Activated naive CD8-positive, alpha-beta T cell (primary cell): Measurements from ENCODE around the gene CCBE1.
A peak's percentile ranks its signal among the peaks of the same experiment; 100 is the strongest.
"Not testable (repeated sequence)": the region's sequence is repeated elsewhere in the genome, so short reads cannot be mapped to it uniquely, and the experiment has no call there.

ENCODE experiments used
- H3K27ac Mint-ChIP-seq: one replicate; pipeline ENCODE4 v1.8.0; 2021; ENCODE audit warnings: mixed read lengths
- H3K27me3 Mint-ChIP-seq: one replicate; pipeline ENCODE4 v1.8.0; 2021; ENCODE audit warnings: mixed read lengths
- H3K36me3 Mint-ChIP-seq: one replicate; pipeline ENCODE4 v1.8.0; 2021; ENCODE audit warnings: mixed read lengths
- H3K4me1 Mint-ChIP-seq: one replicate; pipeline ENCODE4 v1.8.0; 2021; ENCODE audit warnings: low read depth, mixed read lengths
- H3K4me3 Mint-ChIP-seq: one replicate; pipeline ENCODE4 v1.8.0; 2021; ENCODE audit warnings: mild to moderate bottlenecking, mixed read lengths
- H3K9me3 Mint-ChIP-seq: one replicate; pipeline ENCODE4 v1.8.0; 2021; ENCODE audit warnings: low read depth, mixed read lengths

The CCBE1 gene

GRCh38 chr18:59697236-59697932 lies at the start of gene CCBE1:
CCBE1 (minus strand) TSS chr18:59697423.
- H3K27ac Mint-ChIP-seq = no peak within 1 kb of the TSS
- H3K9me3 Mint-ChIP-seq = no peaks in the 10 kb centered on the region
- H3K36me3 Mint-ChIP-seq = no peaks in the 10 kb centered on the region
- peaks cover 35% of the 10 kb centered on the region for H3K27me3 Mint-ChIP-seq
- peaks cover 11% of the 10 kb centered on the region for H3K4me1 Mint-ChIP-seq
- peak within 1 kb of the TSS; percentile 30 for H3K4me3 Mint-ChIP-seq

DNA sequence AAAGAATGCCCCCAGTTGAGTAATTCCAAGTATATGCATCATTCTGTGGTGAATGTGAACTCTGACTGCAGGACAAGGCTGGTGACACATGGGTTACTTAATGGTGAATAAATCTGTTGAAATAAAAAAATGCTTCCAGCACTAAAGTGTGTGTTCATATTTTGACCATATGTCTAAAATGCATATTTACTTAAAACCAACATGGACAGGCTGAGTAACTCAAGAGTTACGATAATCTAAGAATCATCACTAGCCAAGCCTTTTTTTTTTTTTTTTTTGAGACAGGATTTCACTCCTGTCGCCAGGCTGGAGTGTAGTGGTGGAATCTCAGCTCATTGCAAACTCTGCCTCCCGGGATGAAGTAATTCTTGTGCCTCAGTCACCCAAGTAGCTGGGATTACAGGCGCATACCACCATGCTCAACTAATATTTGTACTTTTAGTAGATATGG lies 47.1 kb upstream of the CCBE1 start:
- no peak overlapping the region for H3K4me3 Mint-ChIP-seq
- peaks cover 7% of the 10 kb centered on the region for H3K27me3 Mint-ChIP-seq
- no peak overlapping the region for H3K27ac Mint-ChIP-seq
- H3K4me1 Mint-ChIP-seq = no peaks in the 10 kb centered on the region
- H3K36me3 Mint-ChIP-seq = no peaks in the 10 kb centered on the region
- H3K9me3 Mint-ChIP-seq = peaks cover 3% of the 10 kb centered on the region

GRCh38 chr18:59743566-59743965 lies 46.3 kb upstream of the CCBE1 start:
- Mint-ChIP-seq H3K4me3 (no peak overlapping the region), H3K9me3 (peaks cover 10% of the 10 kb centered on the region), H3K4me1 (no peaks in the 10 kb centered on the region)

GRCh38 chr18:59742325-59743111 lies 45.3 kb upstream of the CCBE1 start:
- Mint-ChIP-seq H3K4me1 (no peaks in the 10 kb centered on the region), H3K9me3 (peaks cover 8% of the 10 kb centered on the region), H3K36me3 (no peaks in the 10 kb centered on the region), H3K27me3 (peaks cover 4% of the 10 kb centered on the region), H3K27ac (no peak overlapping the region), H3K4me3 (no peak overlapping the region)

More at GRCh38 chr18:59743566-59743965, 46.3 kb upstream of the CCBE1 start:
- no peak overlapping the region for H3K27ac Mint-ChIP-seq
- no peaks in the 10 kb centered on the region for H3K36me3 Mint-ChIP-seq
- H3K27me3 Mint-ChIP-seq = peaks cover 7% of the 10 kb centered on the region

DNA sequence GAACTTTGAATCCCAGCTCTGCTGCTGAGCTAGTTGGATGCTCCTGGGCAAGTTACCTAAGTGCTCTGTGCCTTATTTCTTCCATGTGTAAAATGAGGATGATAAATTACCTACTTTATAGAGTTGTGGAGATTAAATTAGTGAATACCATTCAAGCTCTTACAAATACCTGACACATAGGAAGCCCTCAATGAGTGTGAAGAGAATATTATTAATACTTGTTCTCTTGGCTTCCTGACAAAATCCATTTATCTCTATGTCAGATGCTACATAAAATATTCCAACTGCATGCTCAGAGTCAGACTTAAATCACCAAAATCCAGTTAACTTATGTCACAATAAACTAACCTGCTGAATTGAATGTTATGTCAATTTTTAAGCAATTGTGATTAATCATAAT lies 42.9 kb upstream of the CCBE1 start:
- H3K9me3 Mint-ChIP-seq = peaks cover 8% of the 10 kb centered on the region
- H3K36me3 Mint-ChIP-seq = no peaks in the 10 kb centered on the region
- H3K27ac Mint-ChIP-seq = no peak overlapping the region
- peaks cover 4% of the 10 kb centered on the region for H3K27me3 Mint-ChIP-seq
- H3K4me1 Mint-ChIP-seq = no peaks in the 10 kb centered on the region
- H3K4me3 Mint-ChIP-seq = no peak overlapping the region

GRCh38 chr18:59737776-59738300 lies 40.6 kb upstream of the CCBE1 start:
- Mint-ChIP-seq H3K4me1 (no peaks in the 10 kb centered on the region), H3K9me3 (peaks cover 8% of the 10 kb centered on the region), H3K36me3 (no peaks in the 10 kb centered on the region), H3K27ac (no peak overlapping the region), H3K4me3 (no peak overlapping the region), H3K27me3 (peaks cover 3% of the 10 kb centered on the region)

DNA sequence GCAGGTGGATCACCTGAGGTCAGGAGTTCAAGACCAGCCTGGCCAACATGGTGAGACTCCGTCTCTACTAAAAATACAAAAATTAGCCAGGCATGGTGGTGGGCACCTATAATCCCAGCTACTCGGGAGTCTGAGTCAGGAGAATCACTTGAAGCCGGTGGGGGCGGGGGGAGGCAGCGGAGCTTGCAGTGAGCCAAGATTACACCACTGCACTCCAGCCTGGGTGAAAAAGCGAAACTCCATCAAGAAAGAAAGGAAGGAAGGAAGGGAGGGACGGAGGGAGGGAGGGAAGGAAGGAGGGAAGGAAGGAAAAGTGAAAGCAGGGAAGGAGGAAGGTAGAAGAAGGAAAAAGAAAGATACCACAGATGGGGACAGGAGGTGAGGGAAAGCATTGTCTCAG lies 40.1 kb upstream of the CCBE1 start:
- H3K27me3 Mint-ChIP-seq, H3K4me3 Mint-ChIP-seq, H3K9me3 Mint-ChIP-seq, H3K36me3 Mint-ChIP-seq, H3K4me1 Mint-ChIP-seq, H3K27ac Mint-ChIP-seq: not testable (repeated sequence)

DNA sequence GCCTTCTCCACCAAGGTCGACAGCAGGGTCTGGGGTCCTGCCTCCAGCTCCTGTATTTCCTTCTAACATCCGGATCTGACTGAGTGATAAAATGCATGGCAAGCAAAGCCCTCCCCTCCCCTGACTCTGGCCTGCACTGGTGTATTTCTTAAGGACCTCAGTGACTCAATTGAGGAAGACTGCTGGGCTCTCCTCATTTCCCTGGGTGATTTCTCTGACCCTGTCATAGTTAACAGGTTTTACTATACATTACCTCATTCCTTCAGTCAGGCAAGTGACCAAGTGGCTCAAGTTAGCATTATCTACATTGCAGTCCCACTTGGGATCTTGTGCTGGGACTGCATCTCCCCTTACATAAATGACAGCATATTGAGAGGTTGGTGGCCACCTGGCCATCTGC lies 38.8 kb upstream of the CCBE1 start:
- Mint-ChIP-seq H3K36me3 (no peaks in the 10 kb centered on the region), H3K27me3 (peaks cover 4% of the 10 kb centered on the region), H3K27ac (no peak overlapping the region), H3K4me1 (no peaks in the 10 kb centered on the region), H3K4me3 (no peak overlapping the region), H3K9me3 (peaks cover 9% of the 10 kb centered on the region)

DNA sequence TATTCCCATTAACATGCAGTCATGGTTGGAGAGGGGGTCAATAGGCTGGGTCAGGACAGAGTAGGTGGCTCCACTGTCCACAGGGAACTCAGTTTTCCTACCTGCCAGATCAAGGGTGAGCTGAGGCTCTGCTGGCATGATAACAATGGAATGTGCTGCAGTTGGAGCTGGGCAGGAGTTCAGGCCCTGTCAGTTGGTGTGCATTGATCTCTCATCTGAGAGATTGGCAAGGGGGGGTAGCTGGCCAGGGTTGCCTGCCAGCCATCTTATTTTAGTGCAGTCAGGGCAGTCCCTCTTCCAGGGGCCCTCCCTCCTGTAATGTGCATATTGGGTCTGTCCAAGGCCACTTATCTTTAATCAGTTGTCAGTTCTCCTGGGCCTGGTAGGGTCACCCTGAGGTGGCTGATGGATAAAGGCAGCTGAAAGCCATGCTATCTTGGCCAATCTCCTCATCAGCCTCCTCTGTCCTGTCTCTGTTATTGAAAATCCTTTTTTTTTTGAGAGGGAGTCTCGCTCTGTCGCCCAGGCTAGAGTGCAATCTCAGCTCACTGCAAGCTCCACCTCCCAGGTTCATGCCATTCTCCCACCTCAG lies 38.1 kb upstream of the CCBE1 start:
- Mint-ChIP-seq H3K4me1 (no peaks in the 10 kb centered on the region), H3K4me3 (no peak overlapping the region), H3K27me3 (peaks cover 5% of the 10 kb centered on the region), H3K9me3 (peaks cover 11% of the 10 kb centered on the region), H3K36me3 (no peaks in the 10 kb centered on the region), H3K27ac (no peak overlapping the region)

DNA sequence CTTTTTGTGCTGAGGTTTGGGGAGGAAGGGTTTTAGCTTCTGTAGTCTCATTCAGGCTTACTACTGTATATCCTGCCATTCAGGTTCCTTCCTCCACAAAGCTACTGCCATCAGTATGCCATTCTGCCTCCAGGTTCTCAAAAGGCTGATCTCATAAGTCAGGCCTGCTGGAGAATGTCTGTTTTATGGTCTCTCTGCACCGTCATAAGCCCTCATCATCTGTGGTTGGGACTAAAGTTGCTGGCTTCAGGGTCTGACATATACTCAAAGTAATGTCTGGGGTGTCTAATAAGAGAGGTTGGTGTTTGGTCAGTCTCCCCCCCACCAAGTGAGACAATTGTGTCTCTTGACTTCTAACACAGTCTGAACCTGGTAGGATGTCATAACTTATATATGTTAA lies 36.2 kb upstream of the CCBE1 start:
- no peaks in the 10 kb centered on the region for H3K4me1 Mint-ChIP-seq
- H3K4me3 Mint-ChIP-seq = no peak overlapping the region
- peaks cover 4% of the 10 kb centered on the region for H3K27me3 Mint-ChIP-seq
- no peaks in the 10 kb centered on the region for H3K36me3 Mint-ChIP-seq
- H3K9me3 Mint-ChIP-seq = peaks cover 3% of the 10 kb centered on the region
- H3K27ac Mint-ChIP-seq = no peak overlapping the region

DNA sequence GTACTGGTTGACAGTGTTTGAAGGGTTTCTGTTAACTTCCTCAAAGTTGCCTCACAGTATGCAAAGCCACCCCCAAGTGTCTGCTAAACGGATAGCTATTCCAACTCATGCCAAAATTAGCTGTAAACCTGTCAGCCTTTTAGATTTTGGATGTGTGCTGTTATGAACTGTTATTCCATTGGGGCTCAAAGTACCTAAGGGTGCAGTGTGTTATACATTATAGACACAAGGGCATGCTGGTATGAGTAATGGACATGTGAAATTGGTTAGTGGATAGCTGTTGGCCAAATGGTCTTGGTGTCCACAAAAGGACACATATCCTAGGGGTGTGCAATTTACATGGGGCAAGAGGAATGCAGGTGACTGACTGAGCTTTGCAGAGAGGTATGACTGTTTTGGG lies 33.7 kb upstream of the CCBE1 start:
- Mint-ChIP-seq H3K27me3 (peaks cover 4% of the 10 kb centered on the region), H3K4me1 (no peaks in the 10 kb centered on the region), H3K4me3 (no peak overlapping the region), H3K27ac (no peak overlapping the region), H3K36me3 (no peaks in the 10 kb centered on the region), H3K9me3 (peaks cover 3% of the 10 kb centered on the region)

- Mint-ChIP-seq H3K36me3 (no peaks in the 10 kb centered on the region), H3K9me3 (peaks cover 3% of the 10 kb centered on the region), H3K4me3 (no peak overlapping the region), H3K27ac (no peak overlapping the region), H3K4me1 (no peaks in the 10 kb centered on the region), H3K27me3 (peaks cover 2% of the 10 kb centered on the region)
Measured at GRCh38 chr18:59729781-59730180, 32.6 kb upstream of the CCBE1 start.

DNA sequence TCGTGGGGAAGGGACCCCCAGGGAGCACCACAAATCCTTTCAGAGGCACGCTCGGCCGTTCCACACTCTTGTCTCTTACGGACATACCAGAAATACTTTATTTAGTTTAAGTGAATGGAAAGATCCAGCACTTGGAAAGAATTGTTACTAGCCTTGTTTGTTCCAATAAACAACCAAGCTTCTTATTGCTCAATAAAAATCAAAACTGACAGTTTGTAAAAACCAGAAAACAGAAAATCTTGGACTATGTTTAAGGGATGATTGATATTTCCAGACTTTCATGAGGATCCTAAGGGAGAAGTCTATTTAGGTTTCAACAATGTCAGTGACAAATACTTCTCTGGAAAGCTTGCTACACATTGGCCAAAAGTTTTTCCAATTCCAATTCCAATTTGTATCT lies 31.6 kb upstream of the CCBE1 start:
- Mint-ChIP-seq H3K27ac (no peak overlapping the region), H3K27me3 (peaks cover 2% of the 10 kb centered on the region), H3K36me3 (no peaks in the 10 kb centered on the region), H3K9me3 (peaks cover 3% of the 10 kb centered on the region), H3K4me3 (no peak overlapping the region), H3K4me1 (no peaks in the 10 kb centered on the region)

GRCh38 chr18:59725142-59725541 lies 27.9 kb upstream of the CCBE1 start:
- H3K27ac Mint-ChIP-seq = no peak overlapping the region
- H3K36me3 Mint-ChIP-seq = no peaks in the 10 kb centered on the region
- no peak overlapping the region for H3K4me3 Mint-ChIP-seq
- H3K9me3 Mint-ChIP-seq = no peaks in the 10 kb centered on the region
- H3K27me3 Mint-ChIP-seq = peaks cover 5% of the 10 kb centered on the region
- H3K4me1 Mint-ChIP-seq = no peaks in the 10 kb centered on the region

- Mint-ChIP-seq H3K9me3 (no peaks in the 10 kb centered on the region), H3K36me3 (no peaks in the 10 kb centered on the region)
Measured at GRCh38 chr18:59724103-59724502, 26.9 kb upstream of the CCBE1 start.

More at GRCh38 chr18:59724103-59724502, 26.9 kb upstream of the CCBE1 start:
- Mint-ChIP-seq H3K4me1 (no peaks in the 10 kb centered on the region), H3K27ac (no peak overlapping the region), H3K27me3 (peaks cover 7% of the 10 kb centered on the region), H3K4me3 (no peak overlapping the region)
